NOMO-1 treated with DMSO at 0.1 percent for 48 hours (cell line): ENCODE data around the gene DCAF4.
"Not testable (repeated sequence)": the region's sequence is repeated elsewhere in the genome, so short reads cannot be mapped to it uniquely, and the experiment has no call there.

Source experiments
- DNase-seq: peaks from one replicate; lab custom pipeline; 2025; ENCODE audit not compliant: unreplicated experiment; lab: John Stamatoyannopoulos, UW

The DCAF4 gene

GRCh38 chr14:72966038-72966437, 39.8 kb downstream of the DCAF4 start:
- no peak for DNase-seq

GRCh38 chr14:72968316-72968715, 42.1 kb downstream of the DCAF4 start:
- DNase-seq = no peak

GRCh38 chr14:72970058-72970630, 43.9 kb downstream of the DCAF4 start:
- DNase-seq = no peak

GRCh38 chr14:72970824-72971434, 44.7 kb downstream of the DCAF4 start:
- DNase-seq = no peak

- no peak for DNase-seq
Observed at GRCh38 chr14:72974661-72975060, 48.4 kb downstream of the DCAF4 start.

- DNase-seq = no peak
Observed at GRCh38 chr14:72975770-72976169, 49.5 kb downstream of the DCAF4 start.

- no peak for DNase-seq
Observed at GRCh38 chr14:72978856-72979255, 52.6 kb downstream of the DCAF4 start.

GRCh38 chr14:72980863-72981262, 54.6 kb downstream of the DCAF4 start:
- DNase-seq = no peak

- no peak for DNase-seq
Observed at GRCh38 chr14:72982146-72982708, 56.0 kb downstream of the DCAF4 start.

- DNase-seq = no peak
Observed at GRCh38 chr14:72986214-72986613, 60.0 kb downstream of the DCAF4 start.

GRCh38 chr14:72986857-72987256, 60.6 kb downstream of the DCAF4 start:
- DNase-seq = no peak

- DNase-seq = no peak
Observed at GRCh38 chr14:72990171-72990570, 63.9 kb downstream of the DCAF4 start.

GRCh38 chr14:72996916-72997315, 70.7 kb downstream of the DCAF4 start:
- no peak for DNase-seq

- DNase-seq = no peak
Observed at GRCh38 chr14:72998252-72998903, 72.1 kb downstream of the DCAF4 start.

- no peak for DNase-seq
Observed at GRCh38 chr14:72999316-72999715, 73.1 kb downstream of the DCAF4 start.

- no peak for DNase-seq
Observed at GRCh38 chr14:73000073-73000472, 73.8 kb downstream of the DCAF4 start.

GRCh38 chr14:73003681-73004080, 77.4 kb downstream of the DCAF4 start:
- DNase-seq = no peak

GRCh38 chr14:73004641-73005040, 78.4 kb downstream of the DCAF4 start:
- not testable (repeated sequence) for DNase-seq

- no peak for DNase-seq
Observed at GRCh38 chr14:73007835-73008234, 81.6 kb downstream of the DCAF4 start.

GRCh38 chr14:73008501-73008900, 82.2 kb downstream of the DCAF4 start:
- no peak for DNase-seq
